Liver (tissue), 3 donors: ENCODE data around the gene PDZRN4.

Experiments
- CTCF ChIP-seq: fragments of 150-350 bp; IDR thresholded peaks from 2 replicates; pipeline ENCODE4 v1.5.1; 2017; ENCODE audit warnings: improper control_type of control experiment, low read depth, low read length; ENCODE audit not compliant: missing input control
- EGR1 ChIP-seq, 2 donors: IDR thresholded peaks; 2 replicates each; pipeline ENCODE4 v1.6.1; 2016 to 2018; ENCODE audit warnings: antibody characterized with exemption in 2 of 2, low read depth in 2 of 2
- GABPA ChIP-seq, 2 donors: IDR thresholded peaks in 1 of 2; conservative IDR thresholded peaks in 1 of 2; 2 replicates each; pipeline ENCODE4 v1.6.1; 2016; ENCODE audit warnings: antibody characterized with exemption in 2 of 2, mild to moderate bottlenecking in 1 of 2, moderate library complexity in 1 of 2
- HNF4G ChIP-seq: IDR thresholded peaks from 2 replicates; pipeline ENCODE4 v1.6.1; 2016; ENCODE audit warnings: antibody characterized with exemption
- JUND ChIP-seq, 2 donors: IDR thresholded peaks; 2 replicates each; pipeline ENCODE4 v1.6.1; 2016; ENCODE audit warnings: antibody characterized with exemption in 2 of 2
- MAX ChIP-seq: IDR thresholded peaks from 2 replicates; pipeline ENCODE4 v1.6.1; 2016; ENCODE audit warnings: antibody characterized with exemption
- RAD21 ChIP-seq, 2 donors: IDR thresholded peaks; 2 replicates each; pipeline ENCODE4 v1.6.1; 2016; ENCODE audit warnings: antibody characterized with exemption in 2 of 2, mild to moderate bottlenecking in 2 of 2
- REST ChIP-seq: IDR thresholded peaks from 2 replicates; pipeline ENCODE4 v1.6.1; 2016; ENCODE audit warnings: antibody characterized with exemption, mild to moderate bottlenecking
- RXRA ChIP-seq, 2 donors: IDR thresholded peaks; 2 replicates each; pipeline ENCODE4 v1.6.1; 2017 to 2018; ENCODE audit warnings: antibody characterized with exemption in 2 of 2, mild to moderate bottlenecking in 1 of 2
- SP1 ChIP-seq: IDR thresholded peaks from 2 replicates; pipeline ENCODE4 v1.6.1; 2018; ENCODE audit warnings: antibody characterized with exemption, mild to moderate bottlenecking
- TAF1 ChIP-seq: conservative IDR thresholded peaks from 2 replicates; pipeline ENCODE4 v1.6.1; 2016; ENCODE audit warnings: antibody characterized with exemption, mild to moderate bottlenecking
- YY1 ChIP-seq: IDR thresholded peaks from 2 replicates; pipeline ENCODE4 v1.6.1; 2016; ENCODE audit warnings: antibody characterized with exemption, mild to moderate bottlenecking
- TF ChIP-seq, protein P1 (sequence below): IDR thresholded peaks from 2 replicates; pipeline ENCODE4 v1.6.1; 2016; ENCODE audit warnings: antibody characterized with exemption
- TF ChIP-seq, protein P2 (sequence below): IDR thresholded peaks from 2 replicates; pipeline ENCODE4 v1.6.1; 2016; ENCODE audit warnings: antibody characterized with exemption
- donor health status: healthy.
- donor health status: healthy.

DNA sequence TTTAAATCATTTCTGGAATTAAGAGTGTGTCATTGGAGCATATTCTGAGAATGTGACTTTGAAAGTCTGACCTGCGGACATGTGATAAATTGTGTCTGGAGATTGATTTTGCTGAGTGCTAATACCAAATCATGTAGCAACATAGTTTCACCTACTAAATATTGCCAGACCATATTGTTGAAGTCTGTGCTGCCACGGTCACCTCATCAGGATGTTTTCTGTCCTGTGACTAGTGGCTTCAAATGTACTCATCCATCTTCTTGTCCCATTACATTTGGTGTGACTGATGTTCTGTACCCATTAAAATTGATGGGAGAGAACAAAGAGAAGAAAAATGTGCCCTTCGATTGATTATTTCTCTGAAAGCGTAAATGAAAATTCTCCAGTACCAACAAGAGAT, 265.3 kb downstream of the PDZRN4 start:
- TF ChIP-seq CTCF = no peak
- TF ChIP-seq, protein P1, sequence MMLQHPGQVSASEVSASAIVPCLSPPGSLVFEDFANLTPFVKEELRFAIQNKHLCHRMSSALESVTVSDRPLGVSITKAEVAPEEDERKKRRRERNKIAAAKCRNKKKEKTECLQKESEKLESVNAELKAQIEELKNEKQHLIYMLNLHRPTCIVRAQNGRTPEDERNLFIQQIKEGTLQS = no peak
- no peak for TF ChIP-seq EGR1 (IDR thresholded peaks at IDR 0.05; ENCODE audit: low read depth in 2 of 2)
- TF ChIP-seq GABPA (IDR thresholded peaks at IDR 0.05 in 1 of 2, conservative IDR thresholded peaks at IDR 0.05 in 1 of 2) = no peak
- TF ChIP-seq TAF1 = no peak
- TF ChIP-seq HNF4G = no peak
- no peak for TF ChIP-seq YY1
- TF ChIP-seq SP1 = no peak
- TF ChIP-seq, protein P2, sequence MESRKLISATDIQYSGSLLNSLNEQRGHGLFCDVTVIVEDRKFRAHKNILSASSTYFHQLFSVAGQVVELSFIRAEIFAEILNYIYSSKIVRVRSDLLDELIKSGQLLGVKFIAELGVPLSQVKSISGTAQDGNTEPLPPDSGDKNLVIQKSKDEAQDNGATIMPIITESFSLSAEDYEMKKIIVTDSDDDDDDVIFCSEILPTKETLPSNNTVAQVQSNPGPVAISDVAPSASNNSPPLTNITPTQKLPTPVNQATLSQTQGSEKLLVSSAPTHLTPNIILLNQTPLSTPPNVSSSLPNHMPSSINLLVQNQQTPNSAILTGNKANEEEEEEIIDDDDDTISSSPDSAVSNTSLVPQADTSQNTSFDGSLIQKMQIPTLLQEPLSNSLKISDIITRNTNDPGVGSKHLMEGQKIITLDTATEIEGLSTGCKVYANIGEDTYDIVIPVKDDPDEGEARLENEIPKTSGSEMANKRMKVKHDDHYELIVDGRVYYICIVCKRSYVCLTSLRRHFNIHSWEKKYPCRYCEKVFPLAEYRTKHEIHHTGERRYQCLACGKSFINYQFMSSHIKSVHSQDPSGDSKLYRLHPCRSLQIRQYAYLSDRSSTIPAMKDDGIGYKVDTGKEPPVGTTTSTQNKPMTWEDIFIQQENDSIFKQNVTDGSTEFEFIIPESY = no peak
- no peak for TF ChIP-seq JUND (IDR thresholded peaks at IDR 0.05)
- no peak for TF ChIP-seq REST
- TF ChIP-seq RAD21 (IDR thresholded peaks at IDR 0.05) = no peak
- TF ChIP-seq MAX = no peak
- TF ChIP-seq RXRA (IDR thresholded peaks at IDR 0.05) = no peak
